ENCODE data around the gene FAM50A. TPM values are rescaled to one million over a fixed set of nuclear protein-coding genes. Genes with fewer than 3 reads are reported as not detected.

The FAM50A gene
- total and polyA plus RNA-seq, 2 experiments from 2014 or later: 54.7 to 122 TPM

DNA sequence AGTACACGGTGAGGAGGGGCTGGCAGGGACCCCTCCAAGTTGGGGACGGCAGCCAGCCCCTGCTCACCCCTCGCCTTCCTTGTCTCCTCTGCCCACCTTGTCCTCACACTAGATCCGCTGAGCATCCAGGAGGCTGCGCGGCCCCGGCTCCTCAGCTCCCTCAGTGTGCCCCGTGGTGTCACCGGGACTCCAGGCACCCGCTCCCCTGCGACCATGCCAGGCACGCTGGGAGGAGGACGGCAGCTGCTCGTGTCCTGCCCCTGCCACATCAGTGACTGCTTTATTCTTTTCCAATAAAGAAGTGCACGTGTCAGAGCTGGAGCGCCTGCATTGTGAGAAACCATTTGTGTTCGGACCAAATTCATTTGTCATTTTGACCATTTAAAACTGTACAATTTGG is 6.4 kb downstream of the FAM50A start:
- no peak for DNase-seq
- no peaks in the 10 kb centered on the region for H3K9me2 ChIP-seq (ENCODE audit: insufficient read depth)
- H3K9ac ChIP-seq: no peak overlapping the region
- no peaks in the 10 kb centered on the region for H3K9me3 ChIP-seq (ENCODE audit: low read depth)
- WGBS, 2 experiments (ENCODE audit: low coverage in 1 of 2, low lambda C conversion rate in 2 of 2, missing lambda C conversion rate in 2 of 2): 86 to 97% methylated on average over 8 to 14 of the region's 17 CpGs
- H3K27ac ChIP-seq: no peak overlapping the region
- no peak overlapping the region for H3K4me3 ChIP-seq
- TF ChIP-seq EZH2 (IDR thresholded peaks at IDR 0.05; ENCODE audit: insufficient read depth, poor library complexity, severe bottlenecking) (no peak), EZH2phosphoT487 (IDR thresholded peaks at IDR 0.05; ENCODE audit: insufficient read depth, low read depth) (no peak)
- no peaks in the 10 kb centered on the region for H4K20me1 ChIP-seq (ENCODE audit: insufficient read depth)
- H2AFZ ChIP-seq: no peak overlapping the region
- H3K4me1 ChIP-seq (ENCODE audit: insufficient read depth): peaks cover 3% of the 10 kb centered on the region; the same call in 1 of the 2 replicates
- no peaks in the 10 kb centered on the region for H3K36me3 ChIP-seq (ENCODE audit: low read depth)
- peaks cover 28% of the 10 kb centered on the region for H3K79me2 ChIP-seq (ENCODE audit: insufficient read depth)
- H3F3A ChIP-seq (ENCODE audit: insufficient read depth): no peaks in the 10 kb centered on the region
- H3K4me2 ChIP-seq (ENCODE audit: unreplicated experiment): no peak overlapping the region
- in situ Hi-C loops (cut with MboI): no loop called here
- no peaks in the 10 kb centered on the region for H3K27me3 ChIP-seq (replicated peaks; ENCODE audit: insufficient read depth)

DNA sequence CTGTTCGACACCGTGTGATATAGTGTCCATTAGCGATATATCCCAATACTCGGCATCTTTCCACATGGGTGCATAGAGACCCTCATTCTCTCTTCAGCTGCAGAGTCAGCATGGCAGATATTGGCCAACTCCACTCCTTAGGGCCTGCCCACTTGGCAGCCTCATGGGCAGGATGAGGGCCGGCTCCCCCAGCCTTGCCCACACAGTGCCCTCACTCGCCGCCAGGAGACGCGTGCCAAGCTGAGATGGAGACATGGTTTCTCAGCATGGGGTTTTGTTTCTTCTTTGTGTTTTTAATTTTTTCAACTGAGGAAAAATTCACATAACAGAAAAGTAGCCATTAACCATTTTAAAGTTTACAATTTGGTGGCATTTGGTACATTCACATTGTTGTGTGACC is 8.9 kb downstream of the FAM50A start:
- Histone ChIP-seq H3K4me2 (ENCODE audit: unreplicated experiment) (no peak overlapping the region), H3K9ac (no peak overlapping the region), H3K79me2 (ENCODE audit: insufficient read depth) (peaks cover 3% of the 10 kb centered on the region; the same call in 1 of the 2 replicates), H3K9me3 (ENCODE audit: low read depth) (no peaks in the 10 kb centered on the region), H3K9me2 (ENCODE audit: insufficient read depth) (no peaks in the 10 kb centered on the region), H3K36me3 (ENCODE audit: low read depth) (no peaks in the 10 kb centered on the region), H4K20me1 (ENCODE audit: insufficient read depth) (no peaks in the 10 kb centered on the region), H3K27me3 (replicated peaks; ENCODE audit: insufficient read depth) (no peaks in the 10 kb centered on the region), H3K4me3 (no peak overlapping the region), H3K4me1 (ENCODE audit: insufficient read depth) (no peaks in the 10 kb centered on the region), H3K27ac (no peak overlapping the region), H3F3A (ENCODE audit: insufficient read depth) (no peaks in the 10 kb centered on the region), H2AFZ (no peak overlapping the region)
- no peak for TF ChIP-seq EZH2 (IDR thresholded peaks at IDR 0.05; ENCODE audit: insufficient read depth, poor library complexity, severe bottlenecking)
- no peak for TF ChIP-seq EZH2phosphoT487 (IDR thresholded peaks at IDR 0.05; ENCODE audit: insufficient read depth, low read depth)
- in situ Hi-C loops (cut with MboI): no loop called here
- WGBS, 2 experiments (ENCODE audit: low coverage in 1 of 2, low lambda C conversion rate in 2 of 2, missing lambda C conversion rate in 2 of 2): 89 to 94% methylated on average over 9 of the region's 9 CpGs
- DNase-seq: no peak

DNA sequence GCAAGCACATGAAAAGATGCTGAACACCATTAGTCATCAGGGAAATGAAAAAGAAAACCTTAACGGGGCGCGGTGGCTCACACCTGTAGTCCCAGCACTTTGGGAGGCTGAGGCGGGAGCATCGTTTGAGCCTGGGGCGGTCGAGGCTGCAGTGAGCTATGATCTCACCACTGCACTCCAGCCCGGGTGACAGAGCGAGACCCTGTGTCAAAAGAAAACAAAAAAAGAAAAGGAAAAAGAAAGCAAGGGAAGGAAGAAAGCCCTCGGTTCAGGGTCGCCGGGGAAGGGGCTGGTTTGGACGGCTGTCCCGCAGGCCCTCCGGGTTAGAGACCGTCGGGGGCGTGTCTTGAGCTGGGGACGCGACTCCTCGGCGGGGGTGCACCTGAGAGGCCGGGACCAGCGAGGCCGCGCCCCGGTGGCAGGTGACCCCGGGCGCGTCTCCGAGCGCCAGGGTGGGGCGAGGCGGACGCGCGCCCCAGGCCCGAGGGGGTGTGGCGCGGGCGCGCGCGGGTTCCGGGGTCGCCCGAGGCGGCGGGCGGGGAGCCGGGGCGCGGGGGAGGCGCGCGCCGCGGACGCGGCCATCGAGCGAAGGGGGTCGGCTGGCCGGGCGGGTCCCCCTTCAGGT is 13.7 kb downstream of the FAM50A start:
- H3K4me2 ChIP-seq (ENCODE audit: unreplicated experiment): no peak overlapping the region
- TF ChIP-seq EZH2 (IDR thresholded peaks at IDR 0.05; ENCODE audit: insufficient read depth, poor library complexity, severe bottlenecking): no peak
- TF ChIP-seq EZH2phosphoT487 (IDR thresholded peaks at IDR 0.05; ENCODE audit: insufficient read depth, low read depth): no peak
- H3K9ac ChIP-seq: peak overlapping the region; percentile 90
- H3K4me3 ChIP-seq: peak overlapping the region; percentile 90
- peaks cover 44% of the 10 kb centered on the region for H3K79me2 ChIP-seq (ENCODE audit: insufficient read depth)
- peak overlapping the region; percentile 79 for H3K27ac ChIP-seq
- WGBS, 2 experiments (ENCODE audit: low coverage in 1 of 2, low lambda C conversion rate in 2 of 2, missing lambda C conversion rate in 2 of 2): 18 to 28% methylated on average over 8 to 16 of the region's 65 CpGs
- peak; percentile 52 for DNase-seq
- peak overlapping the region; percentile 58; the same call in 1 of the 2 replicates for H2AFZ ChIP-seq
- no peaks in the 10 kb centered on the region for H3K9me3 ChIP-seq (ENCODE audit: low read depth)
- H3F3A ChIP-seq (ENCODE audit: insufficient read depth): no peaks in the 10 kb centered on the region
- H4K20me1 ChIP-seq (ENCODE audit: insufficient read depth): no peaks in the 10 kb centered on the region
- H3K4me1 ChIP-seq (ENCODE audit: insufficient read depth): no peaks in the 10 kb centered on the region
- in situ Hi-C loops (cut with MboI): no loop called here
- no peaks in the 10 kb centered on the region for H3K36me3 ChIP-seq (ENCODE audit: low read depth)
- H3K27me3 ChIP-seq (replicated peaks; ENCODE audit: insufficient read depth): no peaks in the 10 kb centered on the region
- no peaks in the 10 kb centered on the region for H3K9me2 ChIP-seq (ENCODE audit: insufficient read depth)

DNA sequence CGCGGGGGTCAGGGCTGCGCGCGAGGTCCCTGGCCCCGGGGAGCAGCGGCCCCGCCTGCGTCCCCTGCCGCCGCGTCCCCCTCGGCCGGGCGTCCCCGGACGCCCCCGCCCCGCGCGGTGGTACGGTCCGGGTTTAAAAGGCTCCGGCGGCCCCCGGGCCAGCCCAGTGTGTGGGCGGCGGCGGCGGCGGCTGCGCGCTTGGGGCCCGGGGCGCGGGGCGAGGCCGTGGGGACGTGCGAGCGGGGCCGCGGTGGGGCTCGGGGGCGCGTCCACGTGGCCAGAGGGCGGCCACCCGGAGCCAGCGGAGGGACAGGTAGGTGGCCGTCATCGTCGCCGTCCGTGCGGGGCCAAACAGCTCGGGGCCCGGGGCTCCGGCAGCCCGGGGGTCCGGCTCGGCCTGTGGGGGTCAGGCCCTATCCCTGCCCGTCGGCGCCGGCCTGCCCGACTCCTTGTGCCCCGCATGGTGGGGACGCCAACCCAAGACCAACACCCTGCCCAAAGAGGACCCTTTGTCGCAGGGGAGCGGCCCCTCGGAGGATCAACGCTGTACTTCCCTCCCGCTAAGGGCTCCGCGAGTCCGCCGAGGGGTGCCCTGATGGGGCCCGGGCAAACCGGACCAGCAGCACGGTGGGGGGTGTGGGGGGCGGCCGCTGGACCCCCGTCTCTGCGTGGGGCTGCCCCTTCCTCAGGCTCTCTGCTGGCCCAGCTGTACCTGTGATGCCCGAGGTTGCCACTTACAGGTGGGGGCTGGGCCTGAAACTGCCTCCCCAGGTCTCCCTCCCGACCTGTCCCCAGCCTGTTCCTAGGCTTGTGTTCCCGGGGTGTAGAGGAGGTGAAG is 14.4 kb downstream of the FAM50A start, which contains the start of gene PLXNA3:
Gene PLXNA3, plus strand, starts transcription at position 166 of the 838 bp plus-strand sequence. CDS start 1,903 bp downstream, outside the sequence.
- peaks cover 50% of the 10 kb centered on the region for H3K79me2 ChIP-seq (ENCODE audit: insufficient read depth)
- no peaks in the 10 kb centered on the region for H3K27me3 ChIP-seq (replicated peaks; ENCODE audit: insufficient read depth)
- no peaks in the 10 kb centered on the region for H3K9me3 ChIP-seq (ENCODE audit: low read depth)
- H3F3A ChIP-seq (ENCODE audit: insufficient read depth): no peaks in the 10 kb centered on the region
- peak; percentile 66 for DNase-seq
- H2AFZ ChIP-seq: peak within 1 kb of the TSS; percentile 58; the same call in 1 of the 2 replicates
- H3K4me3 ChIP-seq: peak within 1 kb of the TSS; percentile 90
- WGBS, 2 experiments (ENCODE audit: low coverage in 1 of 2, low lambda C conversion rate in 2 of 2, missing lambda C conversion rate in 2 of 2): 0 to 3% methylated on average over 3 to 6 of the region's 88 CpGs
- no peaks in the 10 kb centered on the region for H3K4me1 ChIP-seq (ENCODE audit: insufficient read depth)
- no peaks in the 10 kb centered on the region for H3K9me2 ChIP-seq (ENCODE audit: insufficient read depth)
- no peaks in the 10 kb centered on the region for H4K20me1 ChIP-seq (ENCODE audit: insufficient read depth)
- peak within 1 kb of the TSS; percentile 90 for H3K9ac ChIP-seq
- H3K4me2 ChIP-seq (ENCODE audit: unreplicated experiment): peak within 1 kb of the TSS; percentile 78
- no peak for TF ChIP-seq EZH2 (IDR thresholded peaks at IDR 0.05; ENCODE audit: insufficient read depth, poor library complexity, severe bottlenecking)
- TF ChIP-seq EZH2phosphoT487 (IDR thresholded peaks at IDR 0.05; ENCODE audit: insufficient read depth, low read depth): no peak
- H3K27ac ChIP-seq: peak within 1 kb of the TSS; percentile 79
- in situ Hi-C loops (cut with MboI): no loop called here
- H3K36me3 ChIP-seq (ENCODE audit: low read depth): no peaks in the 10 kb centered on the region
